ENCODE measurements around the gene IGHMBP2. TPM values are rescaled to one million over a fixed set of nuclear protein-coding genes. Genes with fewer than 3 reads are reported as not detected.

The IGHMBP2 gene
- total RNA-seq, 2 donors from 2014 or later = 24.7 to 40.8 TPM

GRCh38 chr11:68868221-68868835 lies 35.4 kb upstream of the IGHMBP2 start:
- ATAC-seq (ENCODE audit: insufficient number of reproducible peaks, low FRiP score, low read depth) = no peak
- H3K4me3 ChIP-seq = no peak overlapping the region
- peaks cover 21 to 52% of the 10 kb centered on the region in 2 donors for H3K4me1 ChIP-seq (ENCODE audit: control insufficient read depth in 1 of 2, low read depth in 2 of 2)
- H3K9me3 ChIP-seq = no peaks in the 10 kb centered on the region
- no peak for TF ChIP-seq CTCF (IDR thresholded peaks at IDR 0.05)
- DNase-seq (ENCODE audit: low spot score) = no peak
- H3K36me3 ChIP-seq = no peaks in the 10 kb centered on the region
- H3K27ac ChIP-seq = no peak overlapping the region
- no peaks in the 10 kb centered on the region for H3K27me3 ChIP-seq (replicated peaks; ENCODE audit: insufficient read depth)

GRCh38 chr11:68870470-68870869 lies 33.2 kb upstream of the IGHMBP2 start:
- TF ChIP-seq CTCF (IDR thresholded peaks at IDR 0.05) = no peak
- Histone ChIP-seq H3K36me3 (no peaks in the 10 kb centered on the region), H3K27me3 (replicated peaks; ENCODE audit: insufficient read depth) (no peaks in the 10 kb centered on the region), H3K9me3 (no peaks in the 10 kb centered on the region), H3K4me1 (ENCODE audit: control insufficient read depth in 1 of 2, low read depth in 2 of 2) (peaks cover 21 to 58% of the 10 kb centered on the region in 2 donors), H3K27ac (peak overlapping the region; percentile 14 to 68), H3K4me3 (peak overlapping the region; percentile 83)
- ATAC-seq (ENCODE audit: insufficient number of reproducible peaks, low FRiP score, low read depth) = no peak
- no peak for DNase-seq (ENCODE audit: low spot score)

- H3K27me3 ChIP-seq (replicated peaks; ENCODE audit: insufficient read depth) = no peaks in the 10 kb centered on the region
- H3K36me3 ChIP-seq = no peaks in the 10 kb centered on the region
- ATAC-seq (ENCODE audit: insufficient number of reproducible peaks, low FRiP score, low read depth) (peak; percentile 40), DNase-seq (ENCODE audit: low spot score) (no peak)
- no peaks in the 10 kb centered on the region for H3K9me3 ChIP-seq
- peaks cover 21 to 52% of the 10 kb centered on the region in 2 donors for H3K4me1 ChIP-seq (ENCODE audit: control insufficient read depth in 1 of 2, low read depth in 2 of 2)
- H3K27ac ChIP-seq = peak overlapping the region; percentile 4 to 36
- TF ChIP-seq CTCF (IDR thresholded peaks at IDR 0.05) = peak; percentile 13
- H3K4me3 ChIP-seq = peak overlapping the region; percentile 51
Observed at GRCh38 chr11:68872216-68873003, 31.3 kb upstream of the IGHMBP2 start.

DNA sequence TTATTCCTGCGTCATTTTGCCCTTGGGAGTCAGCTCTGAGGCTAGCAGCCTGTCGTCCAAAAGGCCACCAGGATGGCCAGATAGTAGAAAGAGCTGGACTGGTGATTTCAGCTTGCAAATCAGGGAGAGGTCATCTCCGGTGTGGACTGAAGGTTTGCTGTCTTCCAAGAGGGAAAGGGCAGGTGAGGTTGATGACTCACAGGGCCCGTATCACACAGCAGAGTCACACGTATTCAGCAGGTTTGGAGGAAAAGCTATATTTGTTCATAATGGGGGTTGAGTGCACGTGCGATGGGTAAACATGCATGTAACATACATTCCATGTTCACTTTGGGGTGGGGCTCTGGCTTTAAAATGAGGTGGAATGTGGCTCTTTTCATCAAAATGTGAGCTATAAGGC lies 25.7 kb upstream of the IGHMBP2 start:
- ATAC-seq (ENCODE audit: insufficient number of reproducible peaks, low FRiP score, low read depth) = no peak
- no peak for TF ChIP-seq CTCF (IDR thresholded peaks at IDR 0.05)

DNA sequence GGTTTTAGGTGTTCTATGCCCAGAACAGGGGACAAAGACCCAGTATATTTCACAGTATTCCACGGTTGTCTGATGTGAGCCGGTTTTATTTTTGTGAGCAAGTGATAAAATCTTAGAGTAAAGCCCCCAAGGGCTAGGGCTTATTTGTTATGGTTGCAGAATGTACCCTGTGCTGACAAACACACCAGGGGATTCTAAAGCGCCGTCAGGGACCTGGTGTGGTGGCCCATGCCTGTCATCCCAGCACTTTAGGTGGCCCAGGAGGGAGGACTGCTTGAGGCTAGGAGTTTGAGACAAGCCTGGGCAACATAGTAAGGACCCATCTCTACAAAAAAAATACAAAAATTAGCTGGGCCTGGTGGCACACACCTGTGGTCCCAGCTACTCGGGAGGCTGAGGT lies 22.8 kb upstream of the IGHMBP2 start:
- H3K4me3 ChIP-seq = no peak overlapping the region
- no peaks in the 10 kb centered on the region for H3K27me3 ChIP-seq (replicated peaks; ENCODE audit: insufficient read depth)
- H3K4me1 ChIP-seq (ENCODE audit: control insufficient read depth in 1 of 2, low read depth in 2 of 2) = peaks cover 0 to 3% of the 10 kb centered on the region in 2 donors
- H3K27ac ChIP-seq = no peak overlapping the region
- DNase-seq (ENCODE audit: low spot score) (no peak), ATAC-seq (ENCODE audit: insufficient number of reproducible peaks, low FRiP score, low read depth) (no peak)
- TF ChIP-seq CTCF (IDR thresholded peaks at IDR 0.05) = no peak
- no peaks in the 10 kb centered on the region for H3K9me3 ChIP-seq
- no peaks in the 10 kb centered on the region for H3K36me3 ChIP-seq

More for the DNA sequence above, 25.7 kb upstream of the IGHMBP2 start:
- Histone ChIP-seq H3K9me3 (no peaks in the 10 kb centered on the region), H3K27ac (no peak overlapping the region), H3K36me3 (no peaks in the 10 kb centered on the region), H3K4me3 (no peak overlapping the region), H3K27me3 (replicated peaks; ENCODE audit: insufficient read depth) (no peaks in the 10 kb centered on the region), H3K4me1 (ENCODE audit: control insufficient read depth in 1 of 2, low read depth in 2 of 2) (peaks cover 0 to 9% of the 10 kb centered on the region in 2 donors)
- DNase-seq (ENCODE audit: low spot score) = no peak

All from thoracic aorta (tissue), 2 donors.